Neural cell (in vitro differentiated cells): Measurements from ENCODE around the gene CAMK1. TPM values are rescaled to one million over a fixed set of nuclear protein-coding genes. Genes with fewer than 3 reads are reported as not detected.

Source experiments
- H2AFZ ChIP-seq: fragments of 200-600, 300-800 bp; sonication (generic), shearing (Covaris generic); 2 replicates; pipeline ENCODE4 v1.6.0; 2014; ENCODE audit warnings: low read depth, mild to moderate bottlenecking, antibody characterized with exemption, low read length, moderate library complexity
- H3F3A ChIP-seq: fragments of 200-600 bp; shearing (Covaris generic); 2 replicates; pipeline ENCODE4 v1.6.1; 2016; ENCODE audit warnings: mild to moderate bottlenecking, moderate library complexity, mixed read lengths, antibody characterized with exemption, low read length; ENCODE audit not compliant: insufficient read depth, poor library complexity, severe bottlenecking
- H3K27ac ChIP-seq: fragments of 200-600, 300-800 bp; sonication (generic), shearing (Covaris generic); 2 replicates; pipeline ENCODE4 v1.5.1; 2014; ENCODE audit warnings: mild to moderate bottlenecking, low read length, moderate library complexity
- H3K27me3 ChIP-seq: fragments of 300-800, 200-600 bp; sonication (generic), shearing (Covaris generic); 2 replicates; pipeline ENCODE4 v1.6.0; 2014; ENCODE audit warnings: mild to moderate bottlenecking, low read depth, low read length, moderate library complexity; ENCODE audit not compliant: insufficient read depth
- H3K36me3 ChIP-seq: fragments of 300-800, 200-600 bp; sonication (generic), shearing (Covaris generic); 2 replicates; pipeline ENCODE4 v1.5.1; 2014; ENCODE audit warnings: mild to moderate bottlenecking, antibody characterized with exemption, low read length, moderate library complexity; ENCODE audit not compliant: insufficient read depth
- H3K4me2 ChIP-seq: fragments of 300-800, 200-600 bp; sonication (generic), shearing (Covaris generic); 2 replicates; pipeline ENCODE4 v1.6.0; 2014; ENCODE audit warnings: mild to moderate bottlenecking, low read length
- H3K4me3 ChIP-seq: fragments of 300-800, 200-600 bp; sonication (generic), shearing (Covaris generic); 2 replicates; pipeline ENCODE4 v1.5.1; 2014; ENCODE audit warnings: mild to moderate bottlenecking, low read length, moderate library complexity
- H3K79me2 ChIP-seq: fragments of 200-600 bp; shearing (Covaris generic); replicated peaks from 2 replicates; pipeline ENCODE4 v1.6.0; 2014; ENCODE audit warnings: mild to moderate bottlenecking, low read length, moderate library complexity; ENCODE audit not compliant: insufficient read depth
- H3K9ac ChIP-seq: fragments of 300-800, 200-600 bp; sonication (generic), shearing (Covaris generic); 2 replicates; pipeline ENCODE4 v1.6.1; 2016; ENCODE audit warnings: mild to moderate bottlenecking, low read length, mixed read lengths
- H3K9me2 ChIP-seq: fragments of 200-600 bp; shearing (Covaris generic); 2 replicates; pipeline ENCODE4 v1.6.1; 2016; ENCODE audit warnings: mild to moderate bottlenecking, low read length, mixed read lengths; ENCODE audit not compliant: insufficient read depth
- H3K9me3 ChIP-seq: fragments of 200-600, 300-800 bp; sonication (generic), shearing (Covaris generic); 2 replicates; pipeline ENCODE4 v1.6.1; 2016; ENCODE audit warnings: mild to moderate bottlenecking, mixed run types, low read length, moderate library complexity, mixed read lengths
- H4K20me1 ChIP-seq: fragments of 200-600 bp; shearing (Covaris generic); 2 replicates; pipeline ENCODE4 v1.6.1; 2016; ENCODE audit warnings: mild to moderate bottlenecking, mixed run types; ENCODE audit not compliant: insufficient read depth
- CTCF ChIP-seq: fragments of 450-650 bp; IDR thresholded peaks from 2 replicates; pipeline ENCODE4 v1.5.1; 2014; ENCODE audit warnings: antibody characterized with exemption, mild to moderate bottlenecking, moderate library complexity; ENCODE audit not compliant: poor library complexity, severe bottlenecking
- EP300 ChIP-seq: fragments of 450-650 bp; conservative IDR thresholded peaks from 2 replicates; pipeline ENCODE4 v1.6.1; 2014; ENCODE audit warnings: antibody characterized with exemption, mild to moderate bottlenecking, moderate library complexity; ENCODE audit not compliant: poor library complexity, severe bottlenecking
- EZH2 ChIP-seq: fragments of 200-600, 300-800 bp; shearing (Covaris generic), sonication (generic); IDR thresholded peaks from 2 replicates; pipeline ENCODE4 v1.6.1; 2014; ENCODE audit warnings: antibody characterized with exemption, low read length, borderline replicate concordance, mild to moderate bottlenecking; ENCODE audit not compliant: insufficient read depth, poor library complexity, severe bottlenecking
- MXI1 ChIP-seq: fragments of 450-650 bp; conservative IDR thresholded peaks from 2 replicates; pipeline ENCODE4 v1.6.1; 2014; ENCODE audit warnings: antibody characterized with exemption, mild to moderate bottlenecking; ENCODE audit not compliant: poor library complexity, severe bottlenecking
- POLR2AphosphoS5 ChIP-seq: IDR thresholded peaks from 2 replicates; pipeline ENCODE4 v1.6.1; 2012
- RAD21 ChIP-seq: fragments of 450-650 bp; conservative IDR thresholded peaks from 2 replicates; pipeline ENCODE4 v1.6.1; 2014; ENCODE audit warnings: antibody characterized with exemption, mild to moderate bottlenecking, moderate library complexity
- REST ChIP-seq: IDR thresholded peaks from 2 replicates; pipeline ENCODE4 v1.6.1; 2012; ENCODE audit warnings: borderline replicate concordance
- SMC3 ChIP-seq: fragments of 450-650 bp; conservative IDR thresholded peaks from 2 replicates; pipeline ENCODE4 v1.6.1; 2014; ENCODE audit warnings: antibody characterized with exemption, mild to moderate bottlenecking, moderate library complexity; ENCODE audit not compliant: poor library complexity
- TAF1 ChIP-seq: IDR thresholded peaks from 2 replicates; pipeline ENCODE4 v1.6.1; 2012; ENCODE audit warnings: low read depth
- polyA plus RNA-seq: library from polyadenylated mRNA; depleted of rRNA; stranded (reverse); fragments of >200 nt; gene quantifications from 2 replicates; pipeline ENCODE4 v1.2.3, GENCODE V29; 2014

Gene CAMK1
- polyA plus RNA-seq, 1 donor from 2014 or later = 18.7 TPM

GRCh38 chr3:9716801-9717555 is 52.8 kb downstream of the CAMK1 start:
- no peaks in the 10 kb centered on the region for H3K27me3 ChIP-seq

More at GRCh38 chr3:9716801-9717555, 52.8 kb downstream of the CAMK1 start:
- H3K9ac ChIP-seq = no peak overlapping the region
- no peaks in the 10 kb centered on the region for H4K20me1 ChIP-seq
- H3K79me2 ChIP-seq = no peaks in the 10 kb centered on the region
- H3K9me2 ChIP-seq = no peaks in the 10 kb centered on the region
- no peak overlapping the region for H2AFZ ChIP-seq
- no peak overlapping the region for H3K27ac ChIP-seq
- no peak overlapping the region for H3K4me3 ChIP-seq
- H3K36me3 ChIP-seq = no peaks in the 10 kb centered on the region
- H3K9me3 ChIP-seq = no peaks in the 10 kb centered on the region
- H3K4me2 ChIP-seq = no peak overlapping the region
- H3F3A ChIP-seq = no peaks in the 10 kb centered on the region
- no peak for TF ChIP-seq REST
- TF ChIP-seq EP300 = no peak
- TF ChIP-seq CTCF = no peak
- no peak for TF ChIP-seq RAD21
- TF ChIP-seq POLR2AphosphoS5 = no peak
- TF ChIP-seq MXI1 = no peak
- no peak for TF ChIP-seq SMC3
- TF ChIP-seq TAF1 = no peak
- no peak for TF ChIP-seq EZH2
